ENCODE data around the gene ERC2.

GRCh38 chr3:55735976-55736375, 732.3 kb downstream of the ERC2 start:
- TF ChIP-seq CTCF (IDR thresholded peaks at IDR 0.05) (no peak), POLR2AphosphoS5 (IDR thresholded peaks at IDR 0.05) (no peak), EP300 (IDR thresholded peaks at IDR 0.05) (no peak)

All from upper lobe of left lung (tissue), 4 donors.